HK-2 (cell line): Measurements from ENCODE around the gene LRRC3B.
"Not testable (repeated sequence)": the region's sequence is repeated elsewhere in the genome, so short reads cannot be mapped to it uniquely, and the experiment has no call there.

Source experiments
- DNase-seq: peaks from one replicate; pipeline ENCODE4 v3.0.0-alpha.2; 2018; ENCODE audit not compliant: unreplicated experiment

Gene LRRC3B, protein sequence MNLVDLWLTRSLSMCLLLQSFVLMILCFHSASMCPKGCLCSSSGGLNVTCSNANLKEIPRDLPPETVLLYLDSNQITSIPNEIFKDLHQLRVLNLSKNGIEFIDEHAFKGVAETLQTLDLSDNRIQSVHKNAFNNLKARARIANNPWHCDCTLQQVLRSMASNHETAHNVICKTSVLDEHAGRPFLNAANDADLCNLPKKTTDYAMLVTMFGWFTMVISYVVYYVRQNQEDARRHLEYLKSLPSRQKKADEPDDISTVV

DNA sequence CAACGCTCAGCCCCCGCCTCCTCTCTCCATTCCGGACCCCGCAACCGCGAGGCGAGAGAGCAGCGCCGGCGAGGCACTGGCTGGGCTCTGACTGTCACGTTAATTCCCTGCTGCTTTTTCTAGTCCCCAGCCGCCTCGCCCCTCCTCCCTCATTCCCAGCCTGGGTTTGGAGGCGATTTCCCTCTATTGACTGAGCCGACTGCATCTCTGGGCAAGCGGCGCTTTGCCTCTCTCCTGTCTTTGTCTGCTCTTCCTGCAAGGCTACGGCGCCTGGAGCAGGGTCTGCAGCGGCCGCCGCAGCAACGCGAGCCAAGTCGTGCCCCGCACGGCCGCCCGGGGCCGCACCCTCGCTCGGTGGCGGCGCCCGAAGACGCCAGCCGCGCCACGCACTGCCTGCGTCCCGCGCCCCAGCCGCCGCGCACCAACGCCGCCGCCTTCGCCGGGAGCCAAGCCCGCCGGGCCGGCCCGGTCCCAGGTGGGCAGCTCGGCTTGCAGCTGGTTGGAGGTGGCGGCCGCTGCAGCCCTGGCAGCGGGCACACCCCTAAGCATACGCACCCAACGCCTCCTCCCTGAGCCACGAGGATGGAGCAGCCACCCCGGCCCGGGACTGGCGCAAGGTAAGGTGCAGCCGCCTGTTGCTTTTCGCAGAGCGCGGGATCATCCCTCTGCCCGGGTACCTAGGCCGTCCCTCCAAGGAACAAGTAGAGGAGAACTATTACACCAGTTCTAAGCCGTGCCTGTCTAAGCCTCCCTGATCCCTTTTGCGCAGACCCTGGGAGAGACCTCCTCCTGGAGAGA is at the start of gene LRRC3B:
LRRC3B (plus strand) TSS at position 152 of the 798 bp plus-strand sequence. CDS start 86,901 bp downstream, outside the sequence.
- DNase-seq: no peak

DNA sequence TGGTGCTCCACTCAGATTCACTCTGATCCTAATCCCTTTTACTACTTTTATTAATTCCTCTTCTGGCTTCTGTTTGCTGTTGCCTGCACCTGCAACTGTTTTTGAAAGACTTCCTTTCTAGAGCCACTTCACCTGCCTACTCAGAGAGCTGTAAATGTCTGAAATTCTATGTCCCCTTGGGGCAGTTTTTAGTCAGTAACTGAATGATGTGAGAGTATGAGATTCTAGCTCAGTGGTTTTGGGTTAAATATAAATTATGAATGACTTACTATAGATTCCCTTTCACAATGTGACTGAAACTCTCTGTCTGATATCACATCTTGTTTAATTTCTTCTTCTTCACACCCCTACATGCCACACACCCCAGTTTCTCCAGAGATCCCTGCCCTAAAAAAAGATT is 47.8 kb upstream of the LRRC3B start:
- no peak for DNase-seq

DNA sequence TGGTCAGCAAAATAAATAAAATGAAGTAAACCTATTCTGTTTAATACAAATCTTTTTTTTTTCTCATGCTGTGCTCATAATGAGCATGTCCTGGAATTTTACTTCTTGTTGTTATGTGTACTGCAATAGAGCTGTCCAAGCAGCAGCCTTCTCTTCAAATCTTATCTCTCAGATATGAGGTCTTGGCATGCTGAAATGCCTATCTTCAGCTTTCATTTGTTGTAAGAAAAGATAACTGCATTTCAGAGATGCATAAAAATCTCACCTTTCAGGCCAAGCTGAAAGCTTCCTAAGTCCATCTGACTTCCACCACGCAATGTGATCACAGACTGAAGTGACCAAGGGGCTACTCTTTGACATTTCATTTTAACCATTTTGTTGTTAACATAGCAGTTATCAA is 43.5 kb upstream of the LRRC3B start:
- DNase-seq: no peak

DNA sequence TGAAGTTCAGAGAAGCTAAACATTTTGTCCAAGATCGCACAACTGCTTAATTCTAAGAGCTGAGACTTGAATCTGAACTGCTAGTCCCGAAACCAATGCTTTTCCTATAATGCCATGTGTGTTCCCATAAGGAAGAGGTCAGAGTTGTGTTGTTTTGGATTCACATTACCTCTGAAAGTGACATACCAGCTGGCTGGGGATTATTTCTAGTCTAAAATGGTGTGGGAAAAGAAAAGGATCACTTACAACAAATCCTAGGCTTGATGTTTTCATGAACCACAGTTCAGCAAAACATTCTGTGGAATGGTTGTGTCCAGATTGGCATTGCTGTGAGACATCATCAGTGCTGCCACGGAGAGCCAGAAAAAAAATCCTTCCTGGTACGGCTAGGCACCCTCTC is 35.0 kb upstream of the LRRC3B start:
- DNase-seq: no peak

DNA sequence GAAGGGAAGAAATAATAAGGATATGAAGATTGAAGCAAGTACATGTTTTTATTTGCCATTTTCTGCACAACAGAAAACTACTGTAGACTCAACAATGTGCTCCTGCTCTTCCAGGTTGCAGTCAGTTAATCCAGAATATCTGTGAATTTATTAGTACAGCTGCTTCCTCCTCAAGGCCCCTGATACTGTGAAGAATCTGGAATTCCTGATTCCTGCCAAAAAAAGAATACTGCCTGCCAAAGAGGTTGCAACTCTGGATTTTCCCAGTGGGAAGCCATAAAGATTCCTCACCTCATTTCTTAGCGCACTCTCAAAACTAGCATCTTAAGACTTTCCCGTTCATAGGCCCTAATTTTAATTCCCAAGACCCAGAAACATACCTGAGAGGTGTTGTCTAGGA is 33.6 kb upstream of the LRRC3B start:
- DNase-seq: no peak

DNA sequence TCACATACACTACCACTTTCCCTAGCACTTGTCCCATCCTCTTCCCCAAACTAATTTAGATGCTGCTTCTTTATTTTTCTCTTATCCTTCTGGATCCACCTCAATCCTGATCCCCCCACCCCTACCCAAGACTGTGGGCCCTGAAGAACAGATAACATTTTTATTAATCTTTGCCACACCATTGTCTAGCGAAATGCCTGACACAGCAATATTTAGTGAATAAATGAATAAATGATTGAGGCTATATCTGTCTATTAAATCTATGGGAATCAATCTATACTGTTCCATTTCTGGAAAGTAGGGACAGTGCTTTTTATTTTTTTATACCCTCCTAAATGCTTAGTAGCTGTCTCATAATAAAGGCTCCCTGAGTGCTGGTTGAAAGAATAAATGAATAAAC is 32.9 kb upstream of the LRRC3B start:
- no peak for DNase-seq

DNA sequence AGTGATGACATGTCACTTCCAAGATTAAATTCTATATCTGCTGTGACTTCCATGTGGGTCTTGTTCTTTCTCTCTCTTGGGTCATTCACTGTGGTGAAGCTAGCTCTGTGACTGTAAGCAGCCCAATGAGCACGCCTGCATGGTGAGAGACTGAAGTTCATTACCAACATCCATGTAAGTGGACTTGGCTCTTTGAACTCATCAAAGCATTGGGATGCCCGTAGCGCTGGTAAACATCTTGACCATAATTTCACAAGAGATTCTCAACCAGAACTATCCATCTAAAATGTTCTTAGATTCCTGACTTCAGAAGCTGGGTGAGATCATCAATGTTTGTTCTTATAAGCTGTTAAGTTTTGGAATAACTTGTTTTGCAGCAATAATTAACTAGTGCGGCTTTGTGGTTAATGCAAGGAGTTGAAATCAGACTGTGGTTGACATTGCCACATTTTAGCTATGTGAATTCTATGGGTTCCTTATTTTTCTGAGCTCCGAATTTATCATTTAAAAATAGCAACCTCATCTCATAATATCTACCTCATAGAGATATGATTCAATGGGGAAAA is 31.6 kb upstream of the LRRC3B start:
- no peak for DNase-seq

DNA sequence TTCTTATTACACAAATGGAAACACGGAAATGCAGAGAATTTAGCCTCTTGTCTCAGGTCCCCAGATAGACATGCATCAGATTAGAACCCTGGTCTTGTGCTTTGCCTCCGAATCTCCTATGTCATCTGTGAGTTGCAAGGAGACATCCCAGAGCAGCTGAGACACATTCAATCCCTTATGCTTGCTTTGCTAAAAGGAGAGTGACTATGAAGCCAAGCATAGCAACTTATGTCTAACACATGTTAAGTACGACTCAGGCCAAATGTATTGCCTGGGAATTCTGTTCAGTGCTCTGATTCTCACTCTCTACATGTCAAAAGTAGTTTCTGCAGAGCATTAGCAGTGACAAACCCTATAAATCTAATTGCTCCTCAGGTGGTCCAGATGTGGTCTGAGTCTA is 30.6 kb upstream of the LRRC3B start:
- DNase-seq: no peak

DNA sequence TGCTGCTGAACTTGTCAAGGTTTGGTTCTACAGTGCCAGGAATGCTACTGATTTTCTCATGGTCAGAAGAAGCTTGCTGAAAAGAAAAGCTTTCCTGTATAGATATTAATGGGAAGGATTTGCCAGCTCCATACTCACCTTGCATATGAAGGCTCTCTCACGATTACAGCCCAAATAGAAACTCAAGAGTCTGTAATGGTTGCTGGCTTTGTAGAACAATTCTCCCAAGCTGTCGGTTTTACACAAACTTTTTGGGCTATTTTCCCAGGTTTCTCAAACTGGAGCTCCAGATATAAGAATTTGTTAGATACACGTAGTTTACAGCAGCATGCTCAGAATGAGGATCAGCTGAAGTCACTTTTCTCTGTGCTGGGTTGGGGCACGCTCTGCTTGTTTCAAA is 30.1 kb upstream of the LRRC3B start:
- no peak for DNase-seq

DNA sequence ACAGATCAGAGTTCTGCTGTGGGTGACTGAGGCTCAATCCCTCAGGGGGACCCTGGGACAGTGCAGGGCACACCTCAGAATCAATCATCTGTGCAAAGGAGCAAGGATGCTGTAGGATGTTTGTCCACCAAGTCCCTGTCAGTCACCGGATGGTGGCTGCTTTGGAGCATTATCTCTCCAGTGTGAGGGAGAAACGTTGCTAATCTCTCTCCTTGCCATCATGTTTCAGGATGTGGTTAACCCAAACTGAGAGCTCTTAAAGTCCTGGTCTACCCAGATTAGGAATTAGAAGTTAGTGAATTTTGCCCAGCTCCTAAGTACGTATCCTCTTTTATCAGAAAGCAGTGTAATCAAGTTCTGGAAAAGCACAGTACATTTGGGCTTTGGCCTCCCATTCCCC is 26.2 kb upstream of the LRRC3B start:
- DNase-seq: no peak

DNA sequence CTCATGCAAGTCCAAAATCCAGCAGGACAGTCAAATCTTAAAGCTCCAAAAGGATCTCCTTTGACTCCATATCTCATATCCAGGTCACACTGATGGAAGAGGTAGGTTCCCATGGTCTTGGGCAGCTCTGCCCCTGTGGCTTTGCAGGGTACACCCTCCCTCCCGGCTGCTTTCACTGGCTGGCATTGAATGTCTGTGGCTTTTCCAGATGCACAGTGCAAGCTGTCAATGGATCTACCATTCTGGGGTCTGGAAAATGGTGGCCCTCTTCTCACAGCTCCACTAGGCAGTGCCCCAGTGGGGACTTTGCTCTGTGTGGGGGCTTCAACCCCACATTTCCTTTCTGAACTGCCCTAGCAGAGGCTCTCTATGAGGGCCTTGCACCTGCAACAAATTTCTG is 19.3 kb upstream of the LRRC3B start:
- not testable (repeated sequence) for DNase-seq

DNA sequence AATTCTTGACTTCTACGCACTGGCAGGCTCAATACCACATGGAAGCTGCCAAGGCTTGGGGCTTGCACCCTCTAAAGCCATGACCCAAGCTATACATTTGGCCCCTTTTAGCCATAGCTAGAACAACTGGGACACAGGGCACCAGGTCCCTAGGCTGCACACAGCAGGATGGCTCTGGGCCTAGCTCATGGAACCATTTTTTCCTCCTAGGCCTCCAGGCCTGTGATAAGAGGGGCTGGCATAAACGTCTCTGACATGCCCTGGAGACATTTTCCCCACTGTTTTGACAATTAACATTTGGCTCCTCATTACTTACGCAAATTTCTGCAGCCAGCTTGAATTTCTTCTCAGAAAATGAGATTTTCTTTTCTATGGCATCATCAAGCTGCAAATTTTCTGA is 18.8 kb upstream of the LRRC3B start:
- DNase-seq: not testable (repeated sequence)

DNA sequence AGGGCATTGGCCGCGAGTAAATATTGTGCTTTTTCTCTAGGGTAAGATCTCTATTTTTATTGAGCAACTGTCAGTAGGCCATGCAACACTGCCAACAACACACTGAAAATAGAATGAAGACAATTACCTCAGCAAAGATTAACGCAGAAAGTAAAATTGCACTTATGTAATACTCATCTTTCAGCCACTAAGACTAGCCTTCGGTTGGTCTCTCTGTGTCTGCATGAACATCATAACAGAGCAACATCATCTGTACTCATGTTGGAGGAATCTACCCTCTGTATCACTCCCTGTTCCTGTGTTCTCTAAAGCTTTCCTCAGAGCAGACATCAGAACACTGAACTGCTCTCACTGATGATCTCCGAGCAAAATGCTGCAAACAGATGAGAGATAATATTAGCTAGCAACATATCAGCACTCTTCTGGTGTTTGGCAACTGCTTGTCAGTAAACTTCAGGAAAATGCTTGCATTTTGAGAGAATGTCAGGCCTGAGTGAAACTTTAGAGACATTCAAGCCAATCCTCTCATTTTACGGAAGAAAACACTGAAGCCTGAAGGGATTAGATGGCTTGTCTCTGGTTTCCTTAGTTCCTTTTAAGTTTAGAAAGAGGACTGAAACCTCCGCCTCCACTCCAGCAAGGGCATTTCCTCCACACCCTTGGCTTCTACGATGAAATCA is 8.4 kb upstream of the LRRC3B start:
- no peak for DNase-seq

DNA sequence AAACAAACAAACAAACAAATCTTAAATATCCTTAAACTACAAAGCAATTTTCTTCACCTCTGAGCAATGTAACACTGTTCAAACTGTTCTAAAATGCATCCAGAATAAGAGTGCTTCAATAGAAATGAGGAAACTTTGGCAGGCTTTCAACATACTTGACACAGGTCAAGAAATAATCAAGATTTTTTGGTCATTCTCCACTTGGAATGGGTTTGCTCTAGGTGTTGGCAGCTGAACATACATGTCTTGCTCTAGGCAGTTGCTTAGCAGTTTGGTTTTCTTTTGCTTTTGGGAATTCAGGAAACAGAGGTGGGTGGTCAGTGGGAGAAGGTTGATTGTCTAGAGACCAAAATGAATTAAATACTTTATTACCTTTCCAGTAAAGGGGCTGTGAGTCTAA is 1.4 kb upstream of the LRRC3B start:
- DNase-seq: no peak

DNA sequence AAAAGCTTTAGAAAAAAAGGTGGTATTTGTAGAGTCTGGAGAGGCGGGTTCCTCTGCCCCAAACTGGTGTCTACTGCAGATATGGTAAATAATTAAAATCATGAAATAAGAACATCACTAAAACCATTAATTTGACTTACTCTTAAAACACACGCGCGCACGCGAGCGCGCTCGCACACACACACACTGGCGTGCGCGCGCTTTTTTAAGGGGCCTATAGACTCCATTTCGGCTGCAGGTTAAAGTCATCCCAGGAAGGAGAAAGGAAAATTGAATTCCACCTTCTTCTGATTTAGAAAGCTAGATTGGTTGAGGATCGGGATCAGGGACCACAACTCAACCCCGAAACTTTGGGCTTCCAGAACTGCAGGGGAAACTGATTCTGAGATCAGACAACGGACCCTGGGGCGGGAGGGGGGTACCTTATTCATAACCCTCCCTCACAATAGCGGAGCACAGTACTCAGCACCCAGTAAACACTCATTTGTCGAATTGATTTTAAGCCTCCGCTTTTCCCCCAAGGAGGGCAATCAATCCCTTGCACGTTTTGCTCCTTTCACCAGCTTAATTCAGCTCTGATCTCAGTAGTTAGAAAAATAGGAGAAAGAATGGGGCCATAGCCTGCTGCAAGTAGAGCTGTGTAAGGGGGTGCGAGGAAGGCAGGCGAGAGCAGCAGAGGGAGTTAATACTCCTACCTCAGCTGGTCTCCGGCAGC is 509 bp upstream of the LRRC3B start:
- DNase-seq: no peak

DNA sequence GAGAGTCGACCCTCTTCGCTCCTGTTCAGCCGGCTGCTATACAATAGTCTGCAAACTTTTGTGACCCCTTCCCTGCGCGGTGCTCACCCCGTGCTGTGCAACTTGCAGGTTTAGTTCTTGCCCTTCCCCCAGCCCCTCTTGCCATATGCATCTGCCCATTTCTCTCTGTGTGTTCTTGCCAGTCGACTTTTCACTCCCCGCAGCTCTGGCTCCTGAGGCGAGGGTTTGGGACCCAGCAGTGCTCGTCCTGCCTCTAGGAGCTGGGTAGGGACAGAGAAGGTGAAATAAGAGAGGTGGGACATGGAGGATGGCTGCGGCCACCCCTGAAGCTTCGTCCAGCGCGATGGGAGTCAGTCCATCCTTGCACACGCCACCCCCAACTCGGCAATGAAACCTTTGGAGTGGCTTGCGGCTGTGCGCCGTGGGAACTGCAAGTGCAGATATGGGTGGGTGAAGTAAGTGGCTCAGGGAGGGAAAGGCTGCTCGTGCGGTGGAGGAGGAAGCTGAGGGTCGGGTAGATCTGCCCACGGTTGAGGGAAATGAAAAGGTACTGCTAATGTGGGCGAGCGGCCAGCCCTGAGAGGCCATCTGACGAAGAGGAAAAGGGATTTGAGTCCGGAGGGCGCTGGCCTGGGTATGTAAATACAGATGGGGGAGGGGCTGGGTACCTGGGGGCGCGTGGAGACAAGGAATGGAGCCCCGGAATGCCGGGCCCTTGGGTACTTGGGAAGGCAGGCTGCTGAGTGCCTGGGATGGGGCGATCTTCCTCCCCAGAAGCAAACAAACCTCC is 1.0 kb downstream of the LRRC3B start:
- no peak for DNase-seq

DNA sequence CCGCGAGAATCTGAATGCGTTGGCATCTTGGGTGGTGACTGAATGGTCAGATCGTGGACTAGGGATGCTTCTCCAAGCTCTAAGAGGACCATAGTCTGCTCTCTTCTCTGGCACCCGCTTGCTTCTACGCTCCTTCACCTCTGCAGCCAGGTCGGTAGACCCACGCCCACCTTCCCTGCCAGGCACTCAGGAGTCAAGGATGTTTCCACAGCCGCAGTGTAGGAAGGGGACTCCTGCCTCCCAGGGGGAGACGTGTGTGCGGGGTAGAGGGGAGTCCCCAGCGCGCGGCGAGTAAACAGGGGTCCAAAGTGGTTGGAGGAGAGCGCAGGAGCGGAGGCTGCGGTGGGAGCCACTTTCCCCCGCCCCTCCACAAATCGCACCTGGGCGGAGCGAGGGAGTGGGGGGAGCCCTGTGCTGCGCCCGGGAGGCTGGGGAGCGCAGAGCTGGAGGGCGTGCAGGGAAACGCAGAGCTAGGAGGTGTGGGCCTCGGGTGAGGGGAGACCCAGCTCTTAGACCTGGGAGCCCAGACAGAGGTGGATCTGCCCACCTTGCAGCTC is 1.7 kb downstream of the LRRC3B start:
- DNase-seq: no peak

DNA sequence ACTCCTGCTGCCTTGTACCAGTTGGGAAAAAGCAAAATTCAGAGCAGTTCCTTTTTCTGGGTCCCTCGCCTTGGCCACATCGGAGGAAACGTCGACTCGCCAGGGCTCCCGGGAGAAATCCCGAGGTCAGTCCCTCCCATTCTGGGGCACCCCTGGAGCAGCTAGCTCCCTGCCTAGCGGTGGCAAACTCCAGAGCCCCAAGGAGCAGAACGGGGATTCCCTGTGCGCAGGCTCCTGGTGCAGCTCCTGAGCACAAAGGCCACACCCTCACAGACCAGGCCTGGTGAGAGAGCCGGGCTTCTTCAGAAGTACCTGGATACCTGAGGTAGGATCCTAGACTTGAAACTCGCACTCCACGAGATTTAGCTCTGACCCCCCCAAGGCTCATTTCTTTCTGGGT is 2.6 kb downstream of the LRRC3B start:
- no peak for DNase-seq

DNA sequence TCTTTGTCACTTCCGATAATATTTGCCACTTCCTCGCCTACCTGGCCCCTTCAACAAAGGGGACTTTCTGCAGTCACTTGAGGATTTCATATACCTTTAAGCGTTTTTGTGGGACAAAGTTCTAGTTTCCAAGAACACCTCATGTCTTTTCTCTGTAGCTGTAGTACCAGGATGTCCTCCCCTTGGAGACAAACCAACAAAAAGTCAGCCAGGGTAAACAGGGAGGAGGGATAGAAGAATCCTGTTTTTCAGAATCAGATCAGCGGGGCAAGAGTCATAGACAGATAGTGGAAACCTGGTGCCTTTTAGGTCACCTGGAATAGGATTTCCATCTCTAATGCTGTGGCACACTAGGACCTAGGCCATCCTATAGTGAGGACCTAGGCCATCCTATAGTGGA is 4.5 kb downstream of the LRRC3B start:
- DNase-seq: no peak

DNA sequence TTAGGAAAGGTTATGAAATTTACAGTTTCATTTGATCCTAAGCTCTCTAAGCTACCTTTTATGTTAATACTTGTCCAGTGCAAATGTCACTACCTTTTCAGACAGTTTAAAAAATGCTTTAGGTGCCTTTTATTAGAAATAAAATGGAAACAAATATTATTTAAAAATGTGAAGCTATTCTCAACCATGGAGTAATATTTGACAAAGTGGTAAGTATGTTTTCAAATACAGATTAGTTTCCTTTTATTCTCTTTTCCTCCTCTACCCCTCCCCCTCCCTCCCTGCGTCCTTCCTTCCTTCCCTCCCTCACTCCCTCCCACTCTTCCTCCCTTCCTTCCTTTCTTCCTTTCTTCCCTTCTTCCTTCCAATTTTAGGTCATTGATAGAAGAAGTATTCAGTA is 6.3 kb downstream of the LRRC3B start:
- DNase-seq: no peak
